PC-9 (cell line): ENCODE measurements around the gene GLYATL1B.
"Not testable (repeated sequence)": the region's sequence is repeated elsewhere in the genome, so short reads cannot be mapped to it uniquely, and the experiment has no call there.

Source experiments
- EZH2 ChIP-seq: fragments of 200-600 bp; sonication (generic); IDR thresholded peaks from 2 replicates; pipeline ENCODE4 v1.8.0; 2017; ENCODE audit warnings: antibody characterized with exemption, low read depth
- TF ChIP-seq, protein P1 (sequence below): fragments of 200-600 bp; sonication (generic); conservative IDR thresholded peaks from 2 replicates; pipeline ENCODE4 v1.6.1; 2017; ENCODE audit warnings: mixed run types, antibody characterized with exemption, mild to moderate bottlenecking, moderate library complexity

- TF ChIP-seq, protein P1, sequence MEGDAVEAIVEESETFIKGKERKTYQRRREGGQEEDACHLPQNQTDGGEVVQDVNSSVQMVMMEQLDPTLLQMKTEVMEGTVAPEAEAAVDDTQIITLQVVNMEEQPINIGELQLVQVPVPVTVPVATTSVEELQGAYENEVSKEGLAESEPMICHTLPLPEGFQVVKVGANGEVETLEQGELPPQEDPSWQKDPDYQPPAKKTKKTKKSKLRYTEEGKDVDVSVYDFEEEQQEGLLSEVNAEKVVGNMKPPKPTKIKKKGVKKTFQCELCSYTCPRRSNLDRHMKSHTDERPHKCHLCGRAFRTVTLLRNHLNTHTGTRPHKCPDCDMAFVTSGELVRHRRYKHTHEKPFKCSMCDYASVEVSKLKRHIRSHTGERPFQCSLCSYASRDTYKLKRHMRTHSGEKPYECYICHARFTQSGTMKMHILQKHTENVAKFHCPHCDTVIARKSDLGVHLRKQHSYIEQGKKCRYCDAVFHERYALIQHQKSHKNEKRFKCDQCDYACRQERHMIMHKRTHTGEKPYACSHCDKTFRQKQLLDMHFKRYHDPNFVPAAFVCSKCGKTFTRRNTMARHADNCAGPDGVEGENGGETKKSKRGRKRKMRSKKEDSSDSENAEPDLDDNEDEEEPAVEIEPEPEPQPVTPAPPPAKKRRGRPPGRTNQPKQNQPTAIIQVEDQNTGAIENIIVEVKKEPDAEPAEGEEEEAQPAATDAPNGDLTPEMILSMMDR: not testable (repeated sequence)
- not testable (repeated sequence) for TF ChIP-seq EZH2
Measured at GRCh38 chr11:59095225-59095624, 9.1 kb downstream of the GLYATL1B start.
